ENCODE data around the gene UNC5C. TPM values are rescaled to one million over a fixed set of nuclear protein-coding genes. Genes with fewer than 3 reads are reported as not detected.

UNC5C gene
- total and polyA plus RNA-seq, 10 of the 15 experiments (the other 5 are each of a cell fraction or from before 2014, with no cell fraction given), result 0.02 to 2.0 (median 0.15) TPM; not detected in 1

GRCh38 chr4:95216636-95217035 lies 332.1 kb downstream of the UNC5C start:
- Histone ChIP-seq H3K4me2 (ENCODE audit: control insufficient read depth, insufficient read depth) (no peak overlapping the region), H3K27ac (ENCODE audit: control insufficient read depth, insufficient read depth) (no peak overlapping the region), H2AFZ (ENCODE audit: control insufficient read depth, low read depth, low read length) (no peak overlapping the region), H3K79me2 (ENCODE audit: control insufficient read depth, insufficient read depth, low read length) (no peaks in the 10 kb centered on the region), H3K4me3 (no peak overlapping the region), H3K27me3 (replicated peaks in 1 of 2; ENCODE audit: control insufficient read depth in 2 of 2, insufficient read depth in 2 of 2, low read length in 1 of 2) (no peaks in the 10 kb centered on the region), H4K20me1 (ENCODE audit: control insufficient read depth, insufficient read depth) (no peaks in the 10 kb centered on the region), H3K4me1 (ENCODE audit: control insufficient read depth, insufficient read depth, low read length) (no peaks in the 10 kb centered on the region), H3K36me3 (ENCODE audit: control insufficient read depth in 2 of 2, insufficient read depth in 2 of 2, low read length in 1 of 2) (no peaks in the 10 kb centered on the region), H3K9ac (ENCODE audit: control insufficient read depth, insufficient read depth, low read length) (no peak overlapping the region), H3K9me3 (replicated peaks; ENCODE audit: control insufficient read depth, insufficient read depth, low read length) (no peaks in the 10 kb centered on the region)
- intact Hi-C loops (cut with micrococcal nuclease; ENCODE audit: unreplicated experiment) (no loop called here), in situ Hi-C loops (cut with MboI) (no loop called here)
- ChIA-PET RAD21 (ENCODE audit: unreplicated experiment) (no interaction called here), SMC1A (ENCODE audit: uncharacterized antibody, unreplicated experiment) (interaction anchor here (0.6 kb wide), 1 partner anchor 12 kb away, joined by 3 read pairs; no protein-coding TSS in a partner anchor), CTCF (interaction anchor here (0.7 kb wide), 1 partner anchor 73 kb away, joined by 4 read pairs; no protein-coding TSS in a partner anchor), POLR2A (no interaction called here)
- ATAC-seq (no peak), FAIRE-seq (no peak), DNase-seq (ENCODE audit: low read depth, low spot score) (no peak)
- 16% methylated on average over 3 of the region's 3 CpGs for WGBS (ENCODE audit: insufficient coverage, insufficient replicate concordance, low lambda C conversion rate, missing lambda C conversion rate)
- no TSS peak for BruUV-seq (replicated peaks)
- TF ChIP-seq USF2 (IDR thresholded peaks at IDR 0.05; ENCODE audit: borderline replicate concordance, low read depth, low read length) (no peak), SMC3 (IDR thresholded peaks at IDR 0.05; ENCODE audit: borderline replicate concordance, low read length) (no peak), SIX5 (IDR thresholded peaks at IDR 0.05; ENCODE audit: low read depth, low read length, severe bottlenecking) (no peak), SUZ12 (IDR thresholded peaks at IDR 0.05; ENCODE audit: unreplicated experiment) (no peak), RB1 (IDR thresholded peaks at IDR 0.05; ENCODE audit: borderline replicate concordance) (no peak), RELA (IDR thresholded peaks at IDR 0.05; ENCODE audit: borderline replicate concordance, partially characterized antibody) (no peak), CEBPZ (IDR thresholded peaks at IDR 0.05; ENCODE audit: low read depth, low read length) (no peak), ELK1 (IDR thresholded peaks at IDR 0.05; ENCODE audit: low read depth, low read length) (no peak), SREBF2 (IDR thresholded peaks at IDR 0.05; ENCODE audit: low read length) (no peak), BMI1 (IDR thresholded peaks at IDR 0.05; ENCODE audit: borderline replicate concordance) (no peak), EED (IDR thresholded peaks at IDR 0.05; ENCODE audit: low read depth) (no peak), POLR2A (IDR thresholded peaks at IDR 0.05; ENCODE audit: low read depth, low read length) (no peak), NFYA (IDR thresholded peaks at IDR 0.05; ENCODE audit: borderline replicate concordance, low read depth, low read length) (no peak)

Measured in GM12878 (cell line).